Measurements from ENCODE around the gene ZKSCAN8. TPM values are rescaled to one million over a fixed set of nuclear protein-coding genes. Genes with fewer than 3 reads are reported as not detected.

The ZKSCAN8 gene
- polyA plus RNA-seq, 3 donors = 0.49 to 7.9 (median 0.71) TPM

DNA sequence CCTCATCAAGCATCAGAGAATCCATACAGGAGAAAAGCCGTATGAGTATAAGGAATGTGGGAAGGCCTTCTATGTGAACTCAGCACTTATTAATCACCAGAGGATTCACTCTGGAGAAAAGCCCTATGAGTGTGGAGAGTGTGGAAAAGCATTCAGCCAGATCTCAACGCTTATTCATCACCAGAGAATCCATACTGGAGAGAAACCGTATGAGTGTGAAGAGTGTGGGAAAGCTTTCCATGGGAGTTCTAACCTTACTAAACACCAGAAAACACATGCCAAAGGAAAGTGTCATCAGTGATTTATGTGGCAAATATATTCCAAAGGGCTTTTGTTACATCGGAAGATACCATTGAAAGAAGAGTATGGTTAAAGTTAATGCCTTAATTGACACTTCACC lies 25.4 kb downstream of the ZKSCAN8 start:
- H3K4me3 ChIP-seq (replicated peaks in 1 of 3; ENCODE audit: low read depth in 2 of 3, low read length in 3 of 3) = no peak overlapping the region
- TF ChIP-seq, protein P1, sequence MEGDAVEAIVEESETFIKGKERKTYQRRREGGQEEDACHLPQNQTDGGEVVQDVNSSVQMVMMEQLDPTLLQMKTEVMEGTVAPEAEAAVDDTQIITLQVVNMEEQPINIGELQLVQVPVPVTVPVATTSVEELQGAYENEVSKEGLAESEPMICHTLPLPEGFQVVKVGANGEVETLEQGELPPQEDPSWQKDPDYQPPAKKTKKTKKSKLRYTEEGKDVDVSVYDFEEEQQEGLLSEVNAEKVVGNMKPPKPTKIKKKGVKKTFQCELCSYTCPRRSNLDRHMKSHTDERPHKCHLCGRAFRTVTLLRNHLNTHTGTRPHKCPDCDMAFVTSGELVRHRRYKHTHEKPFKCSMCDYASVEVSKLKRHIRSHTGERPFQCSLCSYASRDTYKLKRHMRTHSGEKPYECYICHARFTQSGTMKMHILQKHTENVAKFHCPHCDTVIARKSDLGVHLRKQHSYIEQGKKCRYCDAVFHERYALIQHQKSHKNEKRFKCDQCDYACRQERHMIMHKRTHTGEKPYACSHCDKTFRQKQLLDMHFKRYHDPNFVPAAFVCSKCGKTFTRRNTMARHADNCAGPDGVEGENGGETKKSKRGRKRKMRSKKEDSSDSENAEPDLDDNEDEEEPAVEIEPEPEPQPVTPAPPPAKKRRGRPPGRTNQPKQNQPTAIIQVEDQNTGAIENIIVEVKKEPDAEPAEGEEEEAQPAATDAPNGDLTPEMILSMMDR (IDR thresholded peaks at IDR 0.05) = no peak
- intact Hi-C loops (cut with micrococcal nuclease) = no loop called here

DNA sequence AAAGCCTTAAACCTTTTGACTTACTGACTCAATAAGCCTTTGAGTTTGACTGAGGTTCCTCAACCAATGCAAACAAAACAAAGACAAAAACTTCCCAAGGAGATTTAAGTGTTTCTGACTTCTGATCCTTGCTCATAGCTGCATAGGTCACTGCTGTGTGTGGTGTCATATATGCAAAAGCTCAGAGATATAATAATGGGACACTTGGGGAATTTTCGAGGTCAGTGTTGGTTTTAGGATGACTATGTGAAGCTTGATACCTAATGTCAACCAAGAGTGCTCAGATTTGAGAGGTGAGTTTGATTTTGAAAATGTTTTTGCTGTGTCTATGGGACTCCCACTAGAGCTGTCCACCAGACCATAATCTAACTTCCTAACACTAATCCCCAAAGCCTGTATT lies 26.2 kb downstream of the ZKSCAN8 start:
- intact Hi-C loops (cut with micrococcal nuclease) = no loop called here
- H3K27ac Mint-ChIP-seq = no peak overlapping the region

More for the DNA sequence above, 25.4 kb downstream of the ZKSCAN8 start:
- H3K27ac ChIP-seq (ENCODE audit: low read depth in 1 of 2, low read length in 2 of 2) = no peak overlapping the region
- no peak overlapping the region for H2AFZ ChIP-seq (ENCODE audit: insufficient read depth, low read depth, low read length, poor library complexity, severe bottlenecking)
- no CpG with 5 or more reads among the region's 4 CpGs for WGBS (ENCODE audit: insufficient coverage)
- no peaks in the 10 kb centered on the region for H3K79me2 ChIP-seq (ENCODE audit: insufficient read depth, low read length)
- H3K4me1 ChIP-seq (ENCODE audit: control insufficient read depth in 1 of 2, insufficient read depth in 2 of 2, low read length in 2 of 2) = peaks cover 2% of the 10 kb centered on the region in 2 donors
- H3K27me3 ChIP-seq (ENCODE audit: control insufficient read depth in 2 of 2, insufficient read depth in 2 of 2, low read length in 2 of 2) = peaks cover 0 to 2% of the 10 kb centered on the region in 2 donors
- H3K9me3 ChIP-seq (replicated peaks in 1 of 2; ENCODE audit: control insufficient read depth in 1 of 2, insufficient read depth in 1 of 2, low read length in 2 of 2) = no peaks in the 10 kb centered on the region
- H3K9me3 Mint-ChIP-seq = peaks cover 0 to 9% (median 4%) of the 10 kb centered on the region in 7 donors
- no peak overlapping the region for H3K4me2 ChIP-seq (replicated peaks; ENCODE audit: extremely low read depth, low read length, poor library complexity, severe bottlenecking)
- no peaks in the 10 kb centered on the region for H3K36me3 Mint-ChIP-seq
- H3K36me3 ChIP-seq (replicated peaks in 1 of 2; ENCODE audit: control insufficient read depth in 1 of 2, insufficient read depth in 2 of 2, low read length in 2 of 2) = no peaks in the 10 kb centered on the region
- no peak overlapping the region for H3K9ac ChIP-seq (ENCODE audit: insufficient read depth, low read length, poor library complexity, severe bottlenecking)
- no peak for DNase-seq
- H3K4me3 Mint-ChIP-seq = no peak overlapping the region
- H4K20me1 ChIP-seq (ENCODE audit: insufficient read depth, low read length) = no peaks in the 10 kb centered on the region
- H3K27ac Mint-ChIP-seq = no peak overlapping the region
- peaks cover 2% of the 10 kb centered on the region for H3K4me1 Mint-ChIP-seq
- peaks cover 0 to 2% (median 1%) of the 10 kb centered on the region in 3 donors for H3K27me3 Mint-ChIP-seq (ENCODE audit: low read depth in 3 of 3)

More for the DNA sequence above, 26.2 kb downstream of the ZKSCAN8 start:
- H2AFZ ChIP-seq (ENCODE audit: insufficient read depth, low read depth, low read length, poor library complexity, severe bottlenecking) = no peak overlapping the region
- no peaks in the 10 kb centered on the region for H3K79me2 ChIP-seq (ENCODE audit: insufficient read depth, low read length)
- H3K9ac ChIP-seq (ENCODE audit: insufficient read depth, low read length, poor library complexity, severe bottlenecking) = no peak overlapping the region
- H3K4me1 ChIP-seq (ENCODE audit: control insufficient read depth in 1 of 2, insufficient read depth in 2 of 2, low read length in 2 of 2) = no peaks in the 10 kb centered on the region
- H3K4me1 Mint-ChIP-seq = no peaks in the 10 kb centered on the region
- no peak overlapping the region for H3K4me3 ChIP-seq (replicated peaks in 1 of 3; ENCODE audit: low read depth in 2 of 3, low read length in 3 of 3)
- H3K27me3 Mint-ChIP-seq (ENCODE audit: low read depth in 3 of 3) = peaks cover 0 to 3% (median 0%) of the 10 kb centered on the region in 3 donors
- peaks cover 0 to 4% (median under 1%) of the 10 kb centered on the region in 7 donors for H3K9me3 Mint-ChIP-seq
- TF ChIP-seq, protein P1 (IDR thresholded peaks at IDR 0.05) = no peak
- H3K9me3 ChIP-seq (replicated peaks in 1 of 2; ENCODE audit: control insufficient read depth in 1 of 2, insufficient read depth in 1 of 2, low read length in 2 of 2) = no peaks in the 10 kb centered on the region
- H4K20me1 ChIP-seq (ENCODE audit: insufficient read depth, low read length) = no peaks in the 10 kb centered on the region
- H3K4me3 Mint-ChIP-seq = no peak overlapping the region
- H3K36me3 Mint-ChIP-seq = no peaks in the 10 kb centered on the region
- WGBS (ENCODE audit: insufficient coverage) = no CpG with 5 or more reads among the region's 1 CpG
- no peak overlapping the region for H3K27ac ChIP-seq (ENCODE audit: low read depth in 1 of 2, low read length in 2 of 2)
- no peak for DNase-seq
- peaks cover 0 to 2% of the 10 kb centered on the region in 2 donors for H3K27me3 ChIP-seq (ENCODE audit: control insufficient read depth in 2 of 2, insufficient read depth in 2 of 2, low read length in 2 of 2)
- no peaks in the 10 kb centered on the region for H3K36me3 ChIP-seq (replicated peaks in 1 of 2; ENCODE audit: control insufficient read depth in 1 of 2, insufficient read depth in 2 of 2, low read length in 2 of 2)
- no peak overlapping the region for H3K4me2 ChIP-seq (replicated peaks; ENCODE audit: extremely low read depth, low read length, poor library complexity, severe bottlenecking)

All from CD14-positive monocyte (primary cell).